K562 (cell line): Measurements from ENCODE around the gene SYT6. TPM values are rescaled to one million over a fixed set of nuclear protein-coding genes. Genes with fewer than 3 reads are reported as not detected.

Experiments
- ATAC-seq: fragments of 200-7000 bp; cut with Tn5 transposase; 3 replicates; pipeline ENCODE4 v1.9.1; 2020; ENCODE audit warnings: moderate library complexity
- BruUV-seq: library from RNA; stranded (reverse); fragments of 400-500 nt; replicated peaks from 2 replicates; lab custom pipeline; 2021; lab: Mats Ljungman, UMichigan
- CTCF ChIA-PET: fragments of 300-600 bp; formaldehyde crosslinking; extraction: SDS; loops from one replicate; lab custom pipeline; 2021; ENCODE audit warnings: low intra/inter-chr PET ratio; lab: Yijun Ruan, JAX
- POLR2A ChIA-PET: fragments of 300-600, 350-650 bp; sonication (Branson Sonifier 250); formaldehyde crosslinking; extraction: SDS; loops from one replicate; lab custom pipeline; 2021; ENCODE audit warnings: antibody characterized with exemption, inconsistent platforms; lab: Yijun Ruan, JAX
- DNase-seq, 4 experiments: peaks; one replicate each; pipeline versions ENCODE4 v3.0.0 to v3.0.0-alpha.2; 2011 to 2018; ENCODE audit warnings: low spot score in 3 of 4, mixed read lengths in 3 of 4; ENCODE audit errors: extremely low read depth in 1 of 4
- FAIRE-seq: peaks from 2 replicates; lab custom pipeline; 2011; peaks lifted over from hg19 to GRCh38; lab: Jason Lieb, UNC
- H2AFZ ChIP-seq: 2 replicates; pipeline ENCODE4 v1.6.0; 2011; ENCODE audit warnings: low read depth, low read length, control low read depth, inconsistent platforms
- H3K27ac ChIP-seq: fragments of 200-600 bp; 3 replicates; pipeline ENCODE4 v1.8.0; 2011; ENCODE audit warnings: low read depth, mild to moderate bottlenecking, control low read depth, inconsistent platforms, low read length, moderate library complexity, mixed read lengths; ENCODE audit errors: extremely low read depth
- H3K27me3 ChIP-seq, 2 experiments: fragments of 300-600 bp in 1 of 2; 2 replicates in 1 of 2; 3 replicates in 1 of 2; pipeline versions ENCODE4 v1.6.0 to v1.8.0; 2011; ENCODE audit warnings: inconsistent platforms in 2 of 2, low read length in 2 of 2, mild to moderate bottlenecking in 1 of 2, mixed read lengths in 1 of 2, moderate library complexity in 1 of 2; ENCODE audit not compliant: control insufficient read depth in 2 of 2, insufficient read depth in 2 of 2
- H3K36me3 ChIP-seq: fragments of 300-600 bp; 3 replicates; pipeline ENCODE4 v1.8.0; 2011; ENCODE audit warnings: mild to moderate bottlenecking, low read length, inconsistent platforms; ENCODE audit not compliant: control insufficient read depth, insufficient read depth
- H3K4me1 ChIP-seq, 2 experiments: fragments of 200-600 bp in 1 of 2; replicated peaks in 1 of 2; 2 replicates in 1 of 2; 3 replicates in 1 of 2; pipeline versions ENCODE4 v1.5.1 to v1.8.0; 2011; ENCODE audit warnings: inconsistent platforms in 2 of 2, low read length in 2 of 2, mild to moderate bottlenecking in 1 of 2, mixed read lengths in 1 of 2, moderate library complexity in 1 of 2; ENCODE audit not compliant: control insufficient read depth in 2 of 2, insufficient read depth in 2 of 2
- H3K4me2 ChIP-seq: 2 replicates; pipeline ENCODE4 v1.6.1; 2011; ENCODE audit warnings: low read length, control low read depth, inconsistent platforms, mixed read lengths; ENCODE audit not compliant: insufficient read depth
- H3K4me3 ChIP-seq: fragments of 200-600 bp; sonication (generic), shearing (Covaris generic); 2 replicates; pipeline ENCODE4 v1.5.1; 2016; ENCODE audit warnings: control low read depth, inconsistent platforms
- H3K79me2 ChIP-seq: fragments of 200-600 bp; 3 replicates; pipeline ENCODE4 v1.8.0; 2011; ENCODE audit warnings: low read length, inconsistent platforms; ENCODE audit not compliant: control insufficient read depth, insufficient read depth
- H3K9ac ChIP-seq, 2 experiments: 2 replicates each; pipeline versions ENCODE4 v1.6.0 to v1.6.1; 2011; ENCODE audit warnings: low read depth in 2 of 2, low read length in 2 of 2, control low read depth in 1 of 2, inconsistent platforms in 1 of 2, mild to moderate bottlenecking in 1 of 2, mixed read lengths in 1 of 2; ENCODE audit not compliant: insufficient read depth in 1 of 2
- H3K9me1 ChIP-seq: one replicate; pipeline ENCODE4 v1.6.0; 2011; ENCODE audit warnings: inconsistent platforms, mild to moderate bottlenecking, low read length, moderate library complexity; ENCODE audit not compliant: control insufficient read depth, insufficient read depth
- H3K9me3 ChIP-seq: replicated peaks from 2 replicates; pipeline ENCODE4 v1.5.1; 2011; ENCODE audit warnings: low read depth, low read length, inconsistent platforms; ENCODE audit not compliant: control insufficient read depth, insufficient read depth
- H4K20me1 ChIP-seq: replicated peaks from 2 replicates; pipeline ENCODE4 v1.6.1; 2011; ENCODE audit warnings: low read length, inconsistent platforms, mixed read lengths; ENCODE audit not compliant: control insufficient read depth, insufficient read depth
- ESRRA ChIP-seq: fragments of 450-650 bp; IDR thresholded peaks from 2 replicates; pipeline ENCODE4 v1.6.1; 2014; ENCODE audit warnings: low read depth, mild to moderate bottlenecking, moderate library complexity, borderline replicate concordance
- JUNB ChIP-seq: fragments of 450-650 bp; formaldehyde crosslinking; conservative IDR thresholded peaks from 2 replicates; pipeline ENCODE4 v1.4.0; 2020; ENCODE audit warnings: mild to moderate bottlenecking
- JUND ChIP-seq, 2 experiments: IDR thresholded peaks; 2 replicates in 1 of 2; 3 replicates in 1 of 2; pipeline ENCODE4 v1.6.1; 2011; ENCODE audit warnings: borderline replicate concordance in 2 of 2, low read depth in 2 of 2, low read length in 2 of 2, improper control_type of control experiment in 1 of 2, missing biosample characterization in 1 of 2, missing genetic modification characterization in 1 of 2, missing genetic modification reagents in 1 of 2
- NFIC ChIP-seq: fragments of 450-650 bp; IDR thresholded peaks from 2 replicates; pipeline ENCODE4 v1.6.1; 2017; ENCODE audit warnings: mild to moderate bottlenecking, inconsistent platforms
- ZNF324 ChIP-seq: fragments of 250-450 bp; sonication (Bioruptor Pico); IDR thresholded peaks from 2 replicates; pipeline ENCODE4 v1.4.0; 2020; ENCODE audit warnings: mild to moderate bottlenecking
- ZNF644 ChIP-seq: fragments of 200-800 bp; sonication (Bioruptor generic); IDR thresholded peaks from 2 replicates; pipeline ENCODE4 v1.6.1; 2016; ENCODE audit warnings: low read depth, missing genetic modification characterization, missing compliant biosample characterization
- WGBS: fragments of 100-300 bp; shearing (Covaris generic); methylation state at CpG from one replicate; pipeline ENCODE4 v1.1.6; 2016; ENCODE audit warnings: low coverage, mixed read lengths; ENCODE audit not compliant: insufficient coverage; ENCODE audit errors: missing lambda C conversion rate; 5-methylcytosine and 5-hydroxymethylcytosine counted together
- in situ Hi-C: fragments of 300-500 bp; cut with MboI; formaldehyde crosslinking; loops from 4 replicates; pipeline ENCODE4 v1.15.0; 2018; ENCODE audit warnings: inconsistent platforms, mixed read lengths
- intact Hi-C: fragments of 100-400 bp; cut with micrococcal nuclease; formaldehyde crosslinking; loops from 2 replicates; pipeline ENCODE4 v1.14.2; 2022
- polyA plus RNA-seq, 8 experiments: library from polyadenylated mRNA; depleted of rRNA in 4 of 8; stranded (reverse) in 5 of 8; unstranded in 3 of 8; fragments of >200 nt; fragmentation: Nextera tagmentation in 2 of 8; fragmentation: Illumina TruSeq in 1 of 8; extraction: Ambion mirVana in 2 of 8; extraction: Trizol in 1 of 8; gene quantifications; 2 replicates each; pipeline versions ENCODE4 v1.2.1 to v1.2.3, GENCODE V29; 2011 to 2014; ENCODE audit warnings: inconsistent platforms in 1 of 8, missing spikeins in 1 of 8
- total RNA-seq, 7 experiments: library from RNA; depleted of rRNA in 6 of 7; stranded (reverse); fragments of >200 nt in 6 of 7; fragmentation: Illumina TruSeq in 2 of 7; extraction: Trizol in 2 of 7; gene quantifications; 2 replicates each; pipeline versions ENCODE4 v1.2.1 to v1.2.3, GENCODE V29; 2011 to 2021; ENCODE audit warnings: low replicate concordance in 1 of 7

SYT6 gene
- total and polyA plus RNA-seq, 9 of the 15 experiments (the other 6 are each of a cell fraction or from before 2014, with no cell fraction given), result 0.06 TPM; not detected in 8

- TF ChIP-seq JUND (IDR thresholded peaks at IDR 0.05; ENCODE audit: borderline replicate concordance, low read depth, low read length) (no peak), JUND (tag; IDR thresholded peaks at IDR 0.05; ENCODE audit: borderline replicate concordance, low read depth, low read length) (no peak), ZNF644 (no peak)
These were observed 62.7 kb downstream of the SYT6 start (continued) for GRCh38 chr1:114090738-114091505.

- CTCF ChIA-PET, result no interaction called here
- in situ Hi-C loops (no loop called here), intact Hi-C loops (no loop called here)
- Histone ChIP-seq H3K9me1 (no peaks in the 10 kb centered on the region), H3K36me3 (no peaks in the 10 kb centered on the region), H3K79me2 (no peaks in the 10 kb centered on the region), H3K9me3 (no peaks in the 10 kb centered on the region), H3K4me3 (no peak overlapping the region), H2AFZ (no peak overlapping the region), H4K20me1 (no peaks in the 10 kb centered on the region), H3K9ac (no peak overlapping the region), H3K27me3 (peaks cover 38 to 52% of the 10 kb centered on the region in 2 experiments), H3K27ac (no peak overlapping the region)
- DNase-seq (no peak), ATAC-seq (no peak), FAIRE-seq (no peak)
- POLR2A ChIA-PET, result interaction anchor here (1.0 kb wide), 1 partner anchor 12 kb away, joined by 3 read pairs; no protein-coding TSS in a partner anchor
- WGBS, result 1% methylated on average over 4 of the region's 4 CpGs
- no TSS peak for BruUV-seq
- TF ChIP-seq ZNF324 (no peak), NFIC (0 out of 2 replicates have a peak, but pooled peaks have one; percentile 11), ESRRA (no peak), JUNB (CRISPR knock-in tag) (no peak)
- TF ChIP-seq, all 486 proteins: peak for 1
- peaks cover 0 to 3% of the 10 kb centered on the region in 2 experiments; a peak in 1 of 5 replicates for H3K4me1 ChIP-seq
- no peak overlapping the region for H3K4me2 ChIP-seq
These were observed 64.0 kb downstream of the SYT6 start for GRCh38 chr1:114089502-114090138.
